GM21526 (cell line): ENCODE results near the gene COBL.

Experiments used
- ATAC-seq: cut with Tn5 transposase; IDR thresholded peaks from one replicate; pipeline ENCODE4 v1.9.1; 2021; ENCODE audit warnings: moderate library complexity; ENCODE audit not compliant: unreplicated experiment, low FRiP score

Gene COBL

DNA sequence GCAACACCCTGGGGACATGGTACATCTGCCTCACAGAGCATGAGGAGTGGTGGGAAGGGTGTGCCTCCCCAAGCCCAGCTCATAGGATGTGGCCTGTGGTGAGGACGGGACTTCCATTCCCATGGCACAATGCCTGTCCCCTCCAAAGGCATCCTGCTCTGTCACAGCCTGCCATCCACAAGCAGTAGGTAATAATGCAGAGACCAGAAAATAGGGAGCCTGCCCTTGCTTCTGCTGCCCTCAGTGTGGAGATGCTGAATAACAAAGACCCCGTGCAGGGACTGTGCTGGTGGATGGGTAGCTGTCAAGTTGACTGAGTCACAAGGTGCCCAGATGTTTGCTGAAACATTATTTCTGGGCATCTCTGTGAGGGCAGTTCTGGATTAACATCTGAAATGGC lies 334.0 kb downstream of the COBL start:
- no peak for ATAC-seq

DNA sequence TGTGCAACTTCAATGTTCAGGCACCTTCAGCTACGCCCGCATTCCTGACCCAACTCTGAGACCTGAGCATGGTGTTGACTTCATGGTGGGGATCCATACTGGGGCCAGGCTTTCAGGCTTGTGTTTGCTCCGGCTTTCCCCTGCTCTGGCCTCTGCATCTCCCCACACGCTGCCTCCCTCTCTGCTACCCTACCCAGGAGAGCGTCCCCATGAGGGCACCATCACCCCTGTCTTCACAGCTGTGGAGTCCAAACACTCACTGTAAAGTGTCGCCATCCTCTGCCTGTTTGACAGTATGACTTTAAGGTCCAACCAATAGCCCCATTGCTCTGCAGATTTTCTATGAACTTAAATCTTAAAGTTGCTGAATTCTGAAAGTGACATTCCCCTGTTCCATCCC lies 334.9 kb downstream of the COBL start:
- no peak for ATAC-seq

DNA sequence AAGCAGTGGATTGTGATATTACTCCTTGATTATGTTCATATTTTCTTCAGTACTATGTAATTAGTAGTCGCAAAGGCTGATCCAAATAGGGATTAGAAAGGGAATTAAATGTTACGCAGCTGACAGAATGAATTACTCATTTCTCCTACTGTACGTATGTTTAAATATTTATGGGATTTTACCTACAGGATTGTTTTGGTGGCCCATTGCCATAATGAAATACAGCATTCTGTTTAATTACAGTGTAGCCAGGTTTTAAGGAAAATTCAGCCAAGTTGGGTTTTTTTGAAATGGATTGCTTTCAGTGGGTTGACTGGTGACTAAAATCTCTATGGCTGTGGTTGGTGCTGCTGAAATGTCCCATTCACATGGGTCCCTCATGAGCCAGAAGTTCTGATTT lies 336.2 kb downstream of the COBL start:
- ATAC-seq = no peak

DNA sequence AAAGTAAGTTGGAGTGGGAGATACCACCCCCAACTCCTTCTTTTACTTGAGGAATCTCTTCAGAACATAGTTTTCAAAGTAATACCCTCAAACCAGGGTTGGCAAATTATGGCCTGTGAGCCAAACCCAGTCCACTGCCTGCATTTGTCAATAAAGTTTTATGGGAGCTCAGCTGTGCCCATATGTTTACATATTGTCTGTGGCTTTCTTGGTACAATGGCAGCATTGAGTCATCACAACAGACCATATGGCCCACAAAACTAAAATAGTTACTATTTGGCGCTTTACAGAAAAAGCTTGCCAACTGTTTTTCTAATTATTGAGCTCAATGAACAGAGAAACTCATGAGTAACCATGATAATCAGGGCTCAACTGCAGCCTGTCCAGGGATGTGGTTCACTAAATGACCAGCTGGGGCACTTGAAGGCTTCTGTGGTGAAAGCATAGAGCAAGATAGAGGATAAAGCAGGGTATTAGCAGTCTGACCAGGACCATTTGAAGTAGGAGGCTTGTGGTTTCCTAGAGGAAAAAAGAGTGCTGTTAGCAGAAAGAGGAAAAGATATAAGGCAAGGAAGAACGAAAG lies 337.9 kb downstream of the COBL start:
- ATAC-seq = no peak

DNA sequence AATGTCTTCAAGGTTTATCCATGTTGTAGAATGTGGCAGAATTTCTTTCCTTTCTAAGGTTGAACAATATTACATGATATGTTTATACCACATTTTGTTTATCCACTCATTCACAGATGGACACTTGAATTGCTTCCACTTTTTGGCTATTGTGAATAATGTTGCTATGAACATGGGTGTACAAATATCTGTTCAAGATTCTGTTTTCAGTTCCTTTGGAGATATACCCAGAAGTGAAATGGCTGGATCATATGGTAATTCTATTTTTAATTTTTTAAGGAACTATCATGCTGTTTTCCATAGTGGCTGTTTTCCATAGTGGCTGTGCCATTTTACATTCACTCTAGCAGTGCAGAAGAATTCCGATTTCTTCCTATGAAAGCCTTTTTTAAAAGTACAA lies 339.2 kb downstream of the COBL start:
- no peak for ATAC-seq

DNA sequence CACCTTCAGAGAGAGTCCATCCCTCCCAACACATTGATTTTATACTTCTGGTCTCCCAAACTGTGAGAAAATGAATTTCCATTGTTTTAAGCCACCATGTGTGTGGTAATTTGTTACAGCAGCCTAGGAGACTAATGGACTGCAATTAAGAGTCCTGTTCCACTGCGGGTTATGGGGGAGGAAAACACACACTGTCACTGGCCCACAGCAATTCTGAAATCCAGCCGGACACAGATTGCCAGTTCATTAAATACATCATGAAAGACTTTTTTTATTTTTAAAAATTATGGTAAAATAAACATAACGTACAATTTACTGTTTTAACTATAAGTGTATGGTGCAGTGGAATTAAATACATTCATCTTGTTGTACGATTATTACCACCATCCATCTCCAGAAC lies 340.5 kb downstream of the COBL start:
- no peak for ATAC-seq

DNA sequence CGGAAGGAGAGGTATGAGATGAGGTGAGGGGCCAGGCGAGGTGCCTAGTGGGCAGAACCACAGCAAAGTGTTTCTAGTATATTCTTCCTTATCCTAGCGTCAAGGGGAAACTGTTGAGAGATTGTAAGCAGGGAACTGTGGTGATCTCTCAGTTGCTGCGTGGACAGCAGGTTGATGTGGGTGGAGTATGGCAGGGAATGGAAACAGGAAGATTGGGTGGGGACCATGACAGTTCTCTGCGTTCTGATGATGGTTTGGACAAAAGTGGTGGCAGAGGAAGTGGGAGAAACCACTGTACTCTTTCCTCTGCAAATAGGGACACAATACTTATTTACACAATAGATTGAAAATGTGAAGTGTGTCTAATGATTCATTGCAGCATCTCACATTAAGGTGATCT lies 342.4 kb downstream of the COBL start:
- ATAC-seq = no peak

DNA sequence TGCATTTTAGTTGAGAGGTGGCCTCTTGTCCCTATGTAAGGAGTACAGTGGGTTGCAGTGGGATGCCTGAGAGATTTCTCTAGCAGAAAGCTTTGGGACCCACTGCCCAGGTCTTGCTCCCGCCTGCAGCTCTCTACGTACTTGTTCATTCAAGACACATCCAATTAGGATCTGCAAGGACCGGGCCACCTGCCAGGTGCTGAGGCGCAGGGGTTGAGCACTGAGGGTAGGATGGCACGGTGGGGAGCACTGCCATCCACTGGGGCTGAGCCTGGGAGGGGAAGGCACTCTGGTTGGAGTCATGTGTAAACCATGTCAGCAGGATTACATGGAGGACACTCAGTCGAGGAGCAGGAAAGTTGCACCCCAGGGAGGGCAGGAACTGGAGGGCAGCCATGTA lies 342.8 kb downstream of the COBL start:
- ATAC-seq = no peak

DNA sequence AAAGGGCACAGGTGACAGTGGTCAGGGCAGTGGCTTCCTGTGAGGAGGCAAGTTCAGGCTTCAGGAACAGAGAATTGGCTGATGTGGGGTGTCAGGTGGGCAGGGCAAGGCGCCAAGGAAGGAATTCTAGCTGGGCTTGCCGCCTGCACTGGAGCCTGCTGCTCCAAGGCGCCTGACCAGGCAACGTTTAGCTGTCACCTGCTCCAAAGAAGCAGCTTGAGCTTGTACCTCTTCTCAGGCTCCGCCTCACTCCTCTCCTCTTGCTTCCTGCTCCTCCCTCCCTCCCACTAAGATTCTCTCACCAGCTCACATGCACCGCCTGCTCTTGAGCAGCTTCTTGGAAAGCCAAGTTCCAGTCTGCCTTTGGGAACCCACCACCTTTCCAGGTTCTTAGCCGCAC lies 346.5 kb downstream of the COBL start:
- ATAC-seq = no peak
